Panc1 (cell line): ENCODE data around the gene HBB. TPM values are rescaled to one million over a fixed set of nuclear protein-coding genes. Genes with fewer than 3 reads are reported as not detected.

Source experiments
- ATAC-seq: fragments of 200-7000 bp; cut with Tn5 transposase; 2 replicates; pipeline ENCODE4 v1.9.1; 2020; ENCODE audit warnings: mild to moderate bottlenecking, moderate library complexity
- BruUV-seq: library from RNA; stranded (reverse); fragments of 400-500 nt; replicated peaks from 2 replicates; lab custom pipeline; 2021; lab: Mats Ljungman, UMichigan
- CTCF ChIA-PET: fragments of 300-600 bp; sonication (Branson Sonifier 250); formaldehyde crosslinking; loops from one replicate; lab custom pipeline; 2022; ENCODE audit warnings: antibody characterized with exemption; lab: Charles Lee
- POLR2A ChIA-PET: fragments of 300-600 bp; sonication (Branson Sonifier 250); formaldehyde crosslinking; loops from one replicate; lab custom pipeline; 2022; ENCODE audit warnings: antibody characterized with exemption; lab: Charles Lee
- DNase-seq: peaks from one replicate; pipeline ENCODE4 v3.0.0-alpha.2; 2010; ENCODE audit warnings: low read depth, low spot score
- H3K27ac ChIP-seq: 2 replicates; pipeline ENCODE4 v1.5.1; 2011; ENCODE audit warnings: mild to moderate bottlenecking, low read length, inconsistent platforms
- H3K27me3 ChIP-seq: fragments of 200-500 bp; sonication (Bioruptor generic); 2 replicates; pipeline ENCODE4 v1.6.0; 2014; ENCODE audit warnings: low read length, inconsistent platforms; ENCODE audit not compliant: control insufficient read depth, insufficient read depth
- H3K36me3 ChIP-seq: fragments of 200-500 bp; sonication (Bioruptor generic); 2 replicates; pipeline ENCODE4 v1.5.1; 2014; ENCODE audit warnings: inconsistent platforms, mild to moderate bottlenecking, low read length, moderate library complexity; ENCODE audit not compliant: control insufficient read depth, insufficient read depth
- H3K4me1 ChIP-seq: 2 replicates; pipeline ENCODE4 v1.5.1; 2011; ENCODE audit warnings: inconsistent platforms, mild to moderate bottlenecking, low read length, moderate library complexity; ENCODE audit not compliant: control insufficient read depth, insufficient read depth
- H3K4me3 ChIP-seq, 2 experiments: 2 replicates each; pipeline ENCODE4 v1.5.1; 2011 to 2012; ENCODE audit warnings: low read depth in 2 of 2, low read length in 2 of 2, mild to moderate bottlenecking in 2 of 2, inconsistent platforms in 1 of 2, moderate library complexity in 1 of 2
- H3K9me3 ChIP-seq: fragments of 200-500 bp; sonication (Bioruptor generic); 2 replicates; pipeline ENCODE4 v1.5.1; 2014; ENCODE audit warnings: low read depth, mild to moderate bottlenecking, inconsistent platforms, low read length, moderate library complexity; ENCODE audit not compliant: control insufficient read depth, insufficient read depth
- CTCF ChIP-seq: fragments of 450-650 bp; IDR thresholded peaks from 2 replicates; pipeline ENCODE4 v1.5.1; 2017; ENCODE audit warnings: mild to moderate bottlenecking
- POLR2AphosphoS5 ChIP-seq: IDR thresholded peaks from 2 replicates; pipeline ENCODE4 v1.6.1; 2012; ENCODE audit warnings: mild to moderate bottlenecking, low read depth, low read length, moderate library complexity
- REST ChIP-seq, 2 experiments: IDR thresholded peaks; 2 replicates each; pipeline ENCODE4 v1.6.1; 2011 to 2012; ENCODE audit warnings: low read depth in 2 of 2, control low read depth in 1 of 2, low read length in 1 of 2, mild to moderate bottlenecking in 1 of 2, moderate library complexity in 1 of 2; ENCODE audit not compliant: insufficient read depth in 1 of 2
- SIN3A ChIP-seq: IDR thresholded peaks from 2 replicates; pipeline ENCODE4 v1.6.1; 2012; ENCODE audit warnings: low read depth, mild to moderate bottlenecking, low read length, moderate library complexity, borderline replicate concordance; ENCODE audit not compliant: insufficient read depth
- TCF7L2 ChIP-seq: IDR thresholded peaks from 2 replicates; pipeline ENCODE4 v1.6.1; 2011; ENCODE audit warnings: mild to moderate bottlenecking, low read depth, low read length, inconsistent platforms
- in situ Hi-C: cut with HindIII; loops from 2 replicates; pipeline ENCODE4 v1.10.0; 2016; ENCODE audit warnings: low sequenced_read_pairs, low pct_unique_long_range_greater_than_20kb
- intact Hi-C: fragments of 100-400 bp; cut with micrococcal nuclease; formaldehyde crosslinking; loops from one replicate; pipeline ENCODE4 v1.10.0; 2022; ENCODE audit not compliant: unreplicated experiment
- total RNA-seq: library from RNA; stranded (reverse); gene quantifications from one replicate; pipeline ENCODE4 v1.2.1, GENCODE V29; 2021; ENCODE audit not compliant: unreplicated experiment

Gene HBB
- total RNA-seq, 1 experiment from 2014 or later = 0.72 TPM

- in situ Hi-C loops = no loop called here
- no TSS peak for BruUV-seq
- H3K36me3 ChIP-seq = no peaks in the 10 kb centered on the region
- ChIA-PET POLR2A (no interaction called here), CTCF (no interaction called here)
- ATAC-seq (no peak), DNase-seq (no peak)
- no peak overlapping the region for H3K4me3 ChIP-seq
- H3K27ac ChIP-seq = no peak overlapping the region
- H3K27me3 ChIP-seq = no peaks in the 10 kb centered on the region
- TF ChIP-seq TCF7L2 = no peak
- TF ChIP-seq REST (IDR thresholded peaks at IDR 0.05; ENCODE audit: insufficient read depth in 1 of 2, low read depth in 2 of 2, low read length in 1 of 2) = no peak
- TF ChIP-seq CTCF = no peak
- no peak for TF ChIP-seq POLR2AphosphoS5
- TF ChIP-seq SIN3A = no peak
- intact Hi-C loops = no loop called here
- no peaks in the 10 kb centered on the region for H3K4me1 ChIP-seq
- no peaks in the 10 kb centered on the region for H3K9me3 ChIP-seq
Measured at GRCh38 chr11:5224538-5225479, 2.1 kb downstream of the HBB start.

GRCh38 chr11:5223686-5224085, 3.2 kb downstream of the HBB start:
- ChIA-PET CTCF (interaction anchor here (0.7 kb wide), 1 partner anchor 14 kb away, joined by 4 read pairs; no protein-coding TSS in a partner anchor), POLR2A (no interaction called here)
- Histone ChIP-seq H3K27ac (no peak overlapping the region), H3K36me3 (no peaks in the 10 kb centered on the region), H3K4me3 (no peak overlapping the region), H3K27me3 (no peaks in the 10 kb centered on the region), H3K9me3 (no peaks in the 10 kb centered on the region), H3K4me1 (no peaks in the 10 kb centered on the region)
- ATAC-seq = no peak
- DNase-seq = no peak
- no TSS peak for BruUV-seq
- intact Hi-C loops (no loop called here), in situ Hi-C loops (no loop called here)
- TF ChIP-seq POLR2AphosphoS5 = no peak
- TF ChIP-seq TCF7L2 = no peak
- no peak for TF ChIP-seq SIN3A
- no peak for TF ChIP-seq CTCF
- TF ChIP-seq REST (IDR thresholded peaks at IDR 0.05; ENCODE audit: insufficient read depth in 1 of 2, low read depth in 2 of 2, low read length in 1 of 2) = no peak
